A549 (cell line): ENCODE data around the gene SMG6. TPM values are rescaled to one million over a fixed set of nuclear protein-coding genes. Genes with fewer than 3 reads are reported as not detected.

ENCODE experiments used
- ATAC-seq, 2 experiments: fragments of 200-7000 bp in 1 of 2; fragments of >200 bp in 1 of 2; cut with Nextera tagmentation in 1 of 2; cut with Tn5 transposase in 1 of 2; 3 replicates each; pipeline versions ENCODE4 v1.8.0 to v1.9.1; 2018 to 2020; ENCODE audit warnings: mild to moderate bottlenecking in 1 of 2, moderate library complexity in 1 of 2
- CTCF ChIA-PET: fragments of 300-600 bp; sonication (Branson Sonifier 250); formaldehyde crosslinking; extraction: SDS; loops from one replicate; lab custom pipeline; 2021; ENCODE audit warnings: antibody characterized with exemption, inconsistent platforms; lab: Yijun Ruan, JAX
- POLR2A ChIA-PET: fragments of 350-600 bp; formaldehyde crosslinking; extraction: SDS; loops from one replicate; lab custom pipeline; 2021; ENCODE audit warnings: antibody characterized with exemption, inconsistent platforms; lab: Yijun Ruan, JAX
- DNase-seq, 2 experiments: peaks; one replicate each; pipeline versions ENCODE4 v3.0.0 to v3.0.0-alpha.2; 2011 to 2016; ENCODE audit warnings: low read depth in 1 of 2, low spot score in 1 of 2
- FAIRE-seq: peaks from 2 replicates; lab custom pipeline; 2011; peaks lifted over from hg19 to GRCh38; lab: Jason Lieb, UNC
- H3K27ac ChIP-seq, 2 experiments: fragments of >200 bp; sonication (Bioruptor Twin); formaldehyde crosslinking; 3 replicates each; pipeline ENCODE4 v1.5.1; 2016 to 2017
- H3K4me1 ChIP-seq: fragments of >200 bp; sonication (Bioruptor Twin); formaldehyde crosslinking; 3 replicates; pipeline ENCODE4 v1.6.1; 2016
- H3K4me2 ChIP-seq: fragments of >200 bp; sonication (Bioruptor Twin); formaldehyde crosslinking; 3 replicates; pipeline ENCODE4 v1.6.1; 2016
- H3K4me3 ChIP-seq: fragments of >200 bp; sonication (Bioruptor Twin); formaldehyde crosslinking; 3 replicates; pipeline ENCODE4 v1.5.1; 2016
- H3K9me3 ChIP-seq: fragments of >200 bp; sonication (Bioruptor Twin); formaldehyde crosslinking; 3 replicates; pipeline ENCODE4 v1.6.1; 2016
- CBX8 ChIP-seq: fragments of 200-600 bp; sonication (generic); IDR thresholded peaks from 2 replicates; pipeline ENCODE4 v1.6.1; 2016
- CHD2 ChIP-seq: fragments of 150-350 bp; IDR thresholded peaks from 2 replicates; pipeline ENCODE4 v1.6.1; 2014; ENCODE audit warnings: low read length; ENCODE audit not compliant: partially characterized antibody
- E2F6 ChIP-seq: IDR thresholded peaks from 2 replicates; pipeline ENCODE4 v1.6.1; 2012; ENCODE audit warnings: low read depth, borderline replicate concordance
- EHMT2 ChIP-seq: fragments of 200-600 bp; sonication (generic); IDR thresholded peaks from 2 replicates; pipeline ENCODE4 v1.6.1; 2016; ENCODE audit warnings: antibody characterized with exemption, low read depth, mild to moderate bottlenecking, moderate library complexity
- ELK1 ChIP-seq: fragments of 150-350 bp; IDR thresholded peaks from 2 replicates; pipeline ENCODE4 v1.6.1; 2014; ENCODE audit warnings: low read depth, mild to moderate bottlenecking, low read length
- EP300 ChIP-seq, 2 experiments: fragments of >200 bp; sonication (Bioruptor Twin); formaldehyde crosslinking; IDR thresholded peaks; 2 replicates in 1 of 2; 3 replicates in 1 of 2; pipeline ENCODE4 v1.6.1; 2016 to 2017
- FOSL2 ChIP-seq, 2 experiments: fragments of 450-650 bp in 1 of 2; fragments of >200 bp in 1 of 2; sonication (Bioruptor Twin) in 1 of 2; formaldehyde crosslinking; IDR thresholded peaks; 2 replicates each; pipeline versions ENCODE4 v1.5.0 to v1.6.1; 2016 to 2020; ENCODE audit warnings: mild to moderate bottlenecking in 1 of 2, moderate library complexity in 1 of 2
- HDAC2 ChIP-seq: fragments of 200-600 bp; sonication (generic); IDR thresholded peaks from 2 replicates; pipeline ENCODE4 v1.6.1; 2016
- HES2 ChIP-seq: fragments of >200 bp; sonication (Bioruptor Twin); formaldehyde crosslinking; IDR thresholded peaks from 2 replicates; pipeline ENCODE4 v1.6.1; 2016
- HEYL ChIP-seq: fragments of 250-450 bp; sonication (Bioruptor Pico); IDR thresholded peaks from 2 replicates; pipeline ENCODE4 v1.8.0; 2021; ENCODE audit warnings: mild to moderate bottlenecking, moderate library complexity
- JUNB ChIP-seq: fragments of >200 bp; sonication (Bioruptor Twin); formaldehyde crosslinking; IDR thresholded peaks from 2 replicates; pipeline ENCODE4 v1.6.1; 2016
- MAX ChIP-seq: IDR thresholded peaks from 2 replicates; pipeline ENCODE4 v1.6.1; 2012
- NR3C1 ChIP-seq: fragments of >200 bp; sonication (Bioruptor Twin); formaldehyde crosslinking; IDR thresholded peaks from 3 replicates; pipeline ENCODE4 v1.6.1; 2017
- PBX3 ChIP-seq: IDR thresholded peaks from 2 replicates; pipeline ENCODE4 v1.6.1; 2012
- RAD21 ChIP-seq, 2 experiments: fragments of >200 bp in 1 of 2; sonication (Bioruptor Twin) in 1 of 2; formaldehyde crosslinking in 1 of 2; IDR thresholded peaks in 1 of 2; conservative IDR thresholded peaks in 1 of 2; 2 replicates in 1 of 2; 3 replicates in 1 of 2; pipeline ENCODE4 v1.6.1; 2012 to 2018; ENCODE audit warnings: inconsistent platforms in 1 of 2
- SMC3 ChIP-seq: fragments of >200 bp; sonication (Bioruptor Twin); formaldehyde crosslinking; IDR thresholded peaks from 3 replicates; pipeline ENCODE4 v1.6.1; 2018; ENCODE audit warnings: inconsistent platforms
- SREBF2 ChIP-seq: fragments of 450-650 bp; IDR thresholded peaks from 2 replicates; pipeline ENCODE4 v1.6.1; 2014; ENCODE audit warnings: mild to moderate bottlenecking, moderate library complexity
- TFCP2L1 ChIP-seq: fragments of 250-450 bp; sonication (Bioruptor Pico); IDR thresholded peaks from 2 replicates; pipeline ENCODE4 v1.5.0; 2021; ENCODE audit warnings: mild to moderate bottlenecking
- TP53 ChIP-seq: fragments of 250-450 bp; sonication (Bioruptor Pico); IDR thresholded peaks from 2 replicates; pipeline ENCODE4 v1.5.0; 2021; ENCODE audit warnings: mild to moderate bottlenecking, moderate library complexity
- USF2 ChIP-seq: fragments of 450-650 bp; IDR thresholded peaks from 2 replicates; pipeline ENCODE4 v1.6.1; 2014; ENCODE audit warnings: antibody characterized with exemption
- ZFP36 ChIP-seq: fragments of 450-650 bp; IDR thresholded peaks from 2 replicates; pipeline ENCODE4 v1.6.1; 2014; ENCODE audit warnings: borderline replicate concordance; ENCODE audit not compliant: partially characterized antibody
- WGBS: methylation state at CpG from one replicate; pipeline ENCODE4 v1.1.6; 2017; ENCODE audit errors: missing lambda C conversion rate; 5-methylcytosine and 5-hydroxymethylcytosine counted together
- polyA plus RNA-seq, 4 experiments: library from polyadenylated mRNA; depleted of rRNA in 3 of 4; stranded (reverse); fragments of >200 nt; fragmentation: RNase III in 1 of 4; extraction: RNeasy Plus Mini Kit Qiagen cat#74134 plus additional on column Dnase treatment in 1 of 4; gene quantifications; 2 replicates in 3 of 4; 3 replicates in 1 of 4; pipeline ENCODE4 v1.2.3, GENCODE V29; 2011 to 2017

SMG6 gene
- polyA plus RNA-seq, 2 of the 4 experiments (the other 2 are of a cell fraction), result 4.7 to 17.0 TPM

GRCh38 chr17:2053380-2054261 lies 250.0 kb downstream of the SMG6 start (continued):
- TF ChIP-seq TFCP2L1 (CRISPR knock-in tag) (no peak), RAD21 (conservative IDR thresholded peaks at IDR 0.05 in 1 of 2, IDR thresholded peaks at IDR 0.05 in 1 of 2) (peak; percentile 69 to 79), ZFP36 (no peak), FOSL2 (IDR thresholded peaks at IDR 0.05) (no peak), FOSL2 (CRISPR knock-in tag; IDR thresholded peaks at IDR 0.05) (peak; percentile 71), EP300 (IDR thresholded peaks at IDR 0.05) (no peak), NR3C1 (no peak), SREBF2 (no peak), HEYL (no peak)

- Histone ChIP-seq H3K27ac (no peak overlapping the region), H3K4me1 (peaks cover 12% of the 10 kb centered on the region; the same call in 2 of the 3 replicates), H3K9me3 (no peaks in the 10 kb centered on the region), H3K4me3 (no peak overlapping the region), H3K4me2 (no peak overlapping the region)
- CTCF ChIA-PET, result interaction anchor here (0.6 to 2.0 kb wide), 10 partner anchors 8 to 330 kb away, joined by 3 to 28 read pairs (median 3); no protein-coding TSS in a partner anchor
- DNase-seq (no peak), ATAC-seq (no peak), FAIRE-seq (no peak)
- WGBS, result 75% methylated on average over 14 of the region's 14 CpGs
- TF ChIP-seq PBX3, result no peak
- TF ChIP-seq ELK1, result no peak
- TF ChIP-seq HDAC2, result no peak
- no peak for TF ChIP-seq MAX
- TF ChIP-seq HES2, result no peak
- TF ChIP-seq CBX8, result no peak
- TF ChIP-seq CHD2, result no peak
- TF ChIP-seq E2F6, result no peak
- TF ChIP-seq EHMT2, result no peak
- no peak for TF ChIP-seq JUNB
- no peak for TF ChIP-seq USF2
- no peak for TF ChIP-seq TP53 (CRISPR knock-in tag)
- TF ChIP-seq EP300 (IDR thresholded peaks at IDR 0.05), result no peak
- no peak for TF ChIP-seq SMC3
- POLR2A ChIA-PET, result no interaction called here
Measured at GRCh38 chr17:2051933-2052559, 251.5 kb downstream of the SMG6 start.
